ENCODE data around the gene STIM2. TPM values are rescaled to one million over a fixed set of nuclear protein-coding genes. Genes with fewer than 3 reads are reported as not detected.

Gene STIM2
- total and polyA plus RNA-seq, 2 donors (not counting 3 experiments of a cell fraction or from before 2014, with no cell fraction given), result 21.0 to 21.2 TPM

DNA sequence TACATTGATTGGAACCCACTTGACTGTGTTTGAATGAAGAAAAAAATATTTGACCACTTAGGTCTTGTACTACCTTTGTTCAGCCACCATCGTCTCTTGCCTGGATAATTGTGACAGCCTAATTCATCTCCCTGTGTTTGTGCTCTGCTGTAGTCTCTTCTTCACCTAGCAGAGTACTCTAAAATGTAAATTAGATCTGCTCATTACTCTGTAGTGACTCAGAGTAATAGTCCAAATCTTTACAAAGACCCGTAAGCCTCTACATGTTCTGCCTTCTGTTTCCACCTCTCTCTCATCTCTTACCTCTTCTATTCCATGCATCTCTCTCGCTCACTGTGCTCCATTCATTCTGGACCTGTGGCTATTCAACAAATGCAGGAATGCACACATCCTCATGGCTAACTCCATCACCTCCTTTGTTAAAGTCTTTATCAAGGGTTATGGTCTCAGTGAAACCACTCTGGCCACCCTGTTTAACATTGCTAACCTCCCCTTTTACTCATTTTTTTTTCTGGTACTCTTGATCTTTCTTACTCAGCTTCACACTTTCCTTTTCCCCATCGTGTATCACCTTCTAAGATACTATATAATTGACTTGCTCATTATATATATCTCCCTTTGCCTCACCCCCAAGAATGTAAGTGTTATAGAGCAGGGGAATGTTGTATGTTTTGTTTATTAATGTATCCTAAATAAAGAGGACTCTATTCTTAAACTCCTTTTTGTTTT, 98.4 kb downstream of the STIM2 start:
- H3K4me3 ChIP-seq (replicated peaks in 1 of 3; ENCODE audit: insufficient read depth in 1 of 3, low read depth in 1 of 3, low read length in 3 of 3), result no peak overlapping the region
- no peaks in the 10 kb centered on the region for H3K27me3 ChIP-seq (ENCODE audit: control insufficient read depth in 2 of 2, insufficient read depth in 2 of 2, low read length in 2 of 2)
- no peak overlapping the region for H3K4me2 ChIP-seq (ENCODE audit: insufficient read depth, low read length)
- H4K20me1 ChIP-seq (replicated peaks; ENCODE audit: control insufficient read depth, extremely low read depth, insufficient read depth, low read length), result no peaks in the 10 kb centered on the region
- intact Hi-C loops (cut with micrococcal nuclease), result no loop called here
- H3K9me1 ChIP-seq (replicated peaks; ENCODE audit: control insufficient read depth, extremely low read depth, insufficient read depth, low read length), result no peaks in the 10 kb centered on the region
- no peaks in the 10 kb centered on the region for H3K79me2 ChIP-seq (ENCODE audit: control insufficient read depth, insufficient read depth, low read length)
- no peak for DNase-seq (ENCODE audit: low read depth, low spot score)
- H3K36me3 ChIP-seq (ENCODE audit: control insufficient read depth in 2 of 2, extremely low read depth in 1 of 2, insufficient read depth in 2 of 2, low read length in 2 of 2), result no peaks in the 10 kb centered on the region
- ChIA-PET CTCF (interaction anchor here (0.7 kb wide), 1 partner anchor 9 kb away, joined by 3 read pairs; no protein-coding TSS in a partner anchor), POLR2A (no interaction called here)
- H3K4me1 ChIP-seq (ENCODE audit: control insufficient read depth, extremely low read depth, insufficient read depth, low read length), result no peaks in the 10 kb centered on the region
- no peak overlapping the region for H2AFZ ChIP-seq (ENCODE audit: low read depth, low read length)
- FAIRE-seq, result no peak
- dilution Hi-C loops (cut with MboI; ENCODE audit: extremely low pct_ligation_motif_present, low sequenced_read_pairs), result no loop called here
- H3K9me3 ChIP-seq (replicated peaks; ENCODE audit: control insufficient read depth, insufficient read depth, low read length), result no peaks in the 10 kb centered on the region
- H3K27ac ChIP-seq (ENCODE audit: insufficient read depth, low read depth, low read length), result no peak overlapping the region
- no peak overlapping the region for H3K9ac ChIP-seq (replicated peaks; ENCODE audit: extremely low read depth, insufficient read depth, low read length)
- no TSS peak for BruUV-seq (replicated peaks)
- TF ChIP-seq POLR2A (IDR thresholded peaks at IDR 0.05; ENCODE audit: low read depth, low read length) (no peak), MAX (IDR thresholded peaks at IDR 0.05; ENCODE audit: insufficient read depth, insufficient read length) (no peak), POLR2AphosphoS5 (IDR thresholded peaks at IDR 0.05; ENCODE audit: insufficient read depth, low read depth, low read length) (no peak), FOS (IDR thresholded peaks at IDR 0.05; ENCODE audit: borderline replicate concordance, insufficient read depth, low read length) (no peak), GATA2 (IDR thresholded peaks at IDR 0.05; ENCODE audit: insufficient read depth, insufficient read length, low read depth, low read length) (no peak), JUN (IDR thresholded peaks at IDR 0.05; ENCODE audit: borderline replicate concordance, insufficient read depth, insufficient read length, low read depth) (no peak)
- TF ChIP-seq, protein P1, sequence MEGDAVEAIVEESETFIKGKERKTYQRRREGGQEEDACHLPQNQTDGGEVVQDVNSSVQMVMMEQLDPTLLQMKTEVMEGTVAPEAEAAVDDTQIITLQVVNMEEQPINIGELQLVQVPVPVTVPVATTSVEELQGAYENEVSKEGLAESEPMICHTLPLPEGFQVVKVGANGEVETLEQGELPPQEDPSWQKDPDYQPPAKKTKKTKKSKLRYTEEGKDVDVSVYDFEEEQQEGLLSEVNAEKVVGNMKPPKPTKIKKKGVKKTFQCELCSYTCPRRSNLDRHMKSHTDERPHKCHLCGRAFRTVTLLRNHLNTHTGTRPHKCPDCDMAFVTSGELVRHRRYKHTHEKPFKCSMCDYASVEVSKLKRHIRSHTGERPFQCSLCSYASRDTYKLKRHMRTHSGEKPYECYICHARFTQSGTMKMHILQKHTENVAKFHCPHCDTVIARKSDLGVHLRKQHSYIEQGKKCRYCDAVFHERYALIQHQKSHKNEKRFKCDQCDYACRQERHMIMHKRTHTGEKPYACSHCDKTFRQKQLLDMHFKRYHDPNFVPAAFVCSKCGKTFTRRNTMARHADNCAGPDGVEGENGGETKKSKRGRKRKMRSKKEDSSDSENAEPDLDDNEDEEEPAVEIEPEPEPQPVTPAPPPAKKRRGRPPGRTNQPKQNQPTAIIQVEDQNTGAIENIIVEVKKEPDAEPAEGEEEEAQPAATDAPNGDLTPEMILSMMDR (IDR thresholded peaks at IDR 0.05; ENCODE audit: extremely low read depth in 1 of 2, insufficient read depth in 1 of 2, low read depth in 1 of 2, low read length in 2 of 2), result no peak

Measured in endothelial cell of umbilical vein (primary cell).